Colonic mucosa (tissue), 4 donors: ENCODE results near the gene PAK5. TPM values are rescaled to one million over a fixed set of nuclear protein-coding genes. Genes with fewer than 3 reads are reported as not detected.

Experiments used
- DNase-seq: peaks from one replicate; pipeline ENCODE4 v3.0.0-alpha.2; 2020
- H3K27ac ChIP-seq: fragments of 200-600 bp; one replicate; pipeline ENCODE4 v1.8.0; 2021
- H3K27me3 ChIP-seq: fragments of 200-600 bp; one replicate; pipeline ENCODE4 v1.8.0; 2021
- H3K36me3 ChIP-seq: fragments of 200-600 bp; one replicate; pipeline ENCODE4 v1.8.0; 2021
- H3K4me1 ChIP-seq: fragments of 200-600 bp; one replicate; pipeline ENCODE4 v1.8.0; 2021; ENCODE audit warnings: mild to moderate bottlenecking
- H3K4me3 ChIP-seq: fragments of 200-600 bp; one replicate; pipeline ENCODE4 v1.8.0; 2021
- H3K9ac ChIP-seq, 2 donors: one replicate each; pipeline ENCODE4 v1.7.0; 2013; ENCODE audit warnings: control low read depth in 2 of 2, low read depth in 2 of 2, low read length in 2 of 2
- H3K9me3 ChIP-seq: fragments of 200-600 bp; one replicate; pipeline ENCODE4 v1.8.0; 2021
- intact Hi-C: fragments of 100-400 bp; cut with DNase I; formaldehyde crosslinking; loops from one replicate; pipeline ENCODE4 v1.14.1; 2022
- total RNA-seq, 2 donors: library from RNA; stranded (reverse); fragmentation: NEBNext Ultra II Directional in 1 of 2; extraction: Animal tissue kit (Norgen Biotek cat#: 25700) in 1 of 2; gene quantifications; one replicate each; pipeline ENCODE4 v1.2.1, GENCODE V29; 2021
- TF ChIP-seq, protein P1 (sequence below): fragments of 200-600 bp; IDR thresholded peaks from one replicate; pipeline ENCODE4 v1.8.0; 2022; ENCODE audit warnings: antibody characterized with exemption, mild to moderate bottlenecking
- donor health status: healthy.
- donor health status: DM: no; HTN: no; CAD: no.
- donor health status: DM: no; HTN: no; CAD: no.

The PAK5 gene
- total RNA-seq, 2 donors from 2014 or later = 0.07 TPM; not detected in 1

DNA sequence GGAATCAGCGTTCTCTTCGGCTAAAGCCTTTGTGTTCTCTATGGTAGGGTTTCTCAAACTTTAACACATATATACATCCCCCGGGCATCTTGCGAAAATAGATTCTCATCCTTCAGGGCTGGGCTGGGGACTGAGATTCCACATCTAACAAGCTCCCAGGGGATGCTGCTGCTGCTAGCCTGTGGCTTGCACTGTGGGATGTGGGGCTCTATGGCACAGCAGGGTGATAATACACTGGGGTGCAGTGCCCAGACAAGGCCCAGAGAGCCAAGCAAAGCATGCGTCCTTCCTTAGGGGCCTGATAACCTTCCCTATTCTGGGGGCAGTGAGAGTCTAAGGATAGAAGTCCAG is 222.4 kb downstream of the PAK5 start:
- Histone ChIP-seq H3K4me3 (no peak overlapping the region), H3K27ac (no peak overlapping the region), H3K27me3 (no peaks in the 10 kb centered on the region), H3K36me3 (no peaks in the 10 kb centered on the region), H3K9me3 (no peaks in the 10 kb centered on the region), H3K9ac (no peak overlapping the region), H3K4me1 (no peaks in the 10 kb centered on the region)
- no peak for DNase-seq
- TF ChIP-seq, protein P1, sequence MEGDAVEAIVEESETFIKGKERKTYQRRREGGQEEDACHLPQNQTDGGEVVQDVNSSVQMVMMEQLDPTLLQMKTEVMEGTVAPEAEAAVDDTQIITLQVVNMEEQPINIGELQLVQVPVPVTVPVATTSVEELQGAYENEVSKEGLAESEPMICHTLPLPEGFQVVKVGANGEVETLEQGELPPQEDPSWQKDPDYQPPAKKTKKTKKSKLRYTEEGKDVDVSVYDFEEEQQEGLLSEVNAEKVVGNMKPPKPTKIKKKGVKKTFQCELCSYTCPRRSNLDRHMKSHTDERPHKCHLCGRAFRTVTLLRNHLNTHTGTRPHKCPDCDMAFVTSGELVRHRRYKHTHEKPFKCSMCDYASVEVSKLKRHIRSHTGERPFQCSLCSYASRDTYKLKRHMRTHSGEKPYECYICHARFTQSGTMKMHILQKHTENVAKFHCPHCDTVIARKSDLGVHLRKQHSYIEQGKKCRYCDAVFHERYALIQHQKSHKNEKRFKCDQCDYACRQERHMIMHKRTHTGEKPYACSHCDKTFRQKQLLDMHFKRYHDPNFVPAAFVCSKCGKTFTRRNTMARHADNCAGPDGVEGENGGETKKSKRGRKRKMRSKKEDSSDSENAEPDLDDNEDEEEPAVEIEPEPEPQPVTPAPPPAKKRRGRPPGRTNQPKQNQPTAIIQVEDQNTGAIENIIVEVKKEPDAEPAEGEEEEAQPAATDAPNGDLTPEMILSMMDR = no peak
- intact Hi-C loops = loop anchor here (5.0 kb wide), 3 partner anchors 351 to 811 kb away; no protein-coding TSS in a partner anchor

DNA sequence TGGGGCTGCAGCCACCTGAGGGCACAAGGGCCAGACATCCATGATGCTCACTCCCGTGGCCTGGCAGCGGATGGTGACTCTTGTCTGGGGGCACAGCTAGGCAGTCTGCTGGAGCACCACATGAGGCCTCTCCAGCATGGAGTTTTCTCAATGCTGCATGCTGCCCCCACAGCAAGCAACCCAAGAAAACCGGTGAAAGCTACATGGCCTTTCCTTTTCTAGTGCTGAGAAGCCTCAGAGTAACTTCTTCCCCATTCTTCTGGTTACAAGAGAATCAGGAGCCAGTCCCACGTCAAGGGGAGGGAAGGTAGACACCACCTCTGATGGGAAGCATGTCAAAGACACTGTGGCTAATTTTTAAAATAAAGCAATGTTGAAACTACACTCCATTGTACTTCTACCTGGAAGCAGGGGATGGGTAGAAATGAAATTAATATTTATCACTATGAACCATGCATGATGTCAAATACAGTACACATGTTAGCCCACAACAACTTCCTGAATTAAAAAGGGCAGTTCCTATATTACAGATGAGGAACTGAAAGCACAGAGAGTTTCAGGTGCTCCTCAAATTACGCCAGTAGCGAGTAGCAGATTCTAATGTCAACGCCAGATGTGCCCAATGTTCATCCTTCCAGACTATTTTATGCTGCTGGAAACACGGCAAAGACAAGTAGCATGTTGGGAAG is 223.0 kb downstream of the PAK5 start:
- H3K36me3 ChIP-seq = no peaks in the 10 kb centered on the region
- H3K9ac ChIP-seq = no peak overlapping the region
- intact Hi-C loops = loop anchor here (5.0 kb wide), 3 partner anchors 351 to 811 kb away; no protein-coding TSS in a partner anchor
- no peak overlapping the region for H3K27ac ChIP-seq
- TF ChIP-seq, protein P1 = no peak
- no peaks in the 10 kb centered on the region for H3K27me3 ChIP-seq
- no peak for DNase-seq
- no peak overlapping the region for H3K4me3 ChIP-seq
- H3K9me3 ChIP-seq = no peaks in the 10 kb centered on the region
- H3K4me1 ChIP-seq = no peaks in the 10 kb centered on the region

DNA sequence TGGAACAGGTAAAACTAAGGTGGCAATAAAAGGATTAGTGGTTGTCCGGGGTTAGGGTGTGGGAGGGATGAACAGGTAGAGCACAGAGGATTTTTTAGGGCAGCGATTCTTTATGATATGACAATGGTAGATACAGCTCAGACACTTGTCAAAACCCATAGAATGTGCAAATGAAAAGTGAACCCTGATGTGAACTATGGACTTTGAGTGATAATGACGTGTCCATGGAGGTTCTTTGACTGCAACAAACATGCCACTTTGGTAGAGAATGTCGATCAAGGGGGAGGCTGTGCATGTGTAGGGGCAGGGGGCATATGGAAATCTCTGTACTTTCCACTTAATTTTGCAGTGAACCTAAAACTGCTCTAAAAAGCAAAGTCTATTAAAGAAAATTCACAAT is 223.8 kb downstream of the PAK5 start:
- intact Hi-C loops = loop anchor here (5.0 kb wide), 3 partner anchors 352 to 812 kb away; no protein-coding TSS in a partner anchor
- no peak for DNase-seq
- no peak overlapping the region for H3K4me3 ChIP-seq

DNA sequence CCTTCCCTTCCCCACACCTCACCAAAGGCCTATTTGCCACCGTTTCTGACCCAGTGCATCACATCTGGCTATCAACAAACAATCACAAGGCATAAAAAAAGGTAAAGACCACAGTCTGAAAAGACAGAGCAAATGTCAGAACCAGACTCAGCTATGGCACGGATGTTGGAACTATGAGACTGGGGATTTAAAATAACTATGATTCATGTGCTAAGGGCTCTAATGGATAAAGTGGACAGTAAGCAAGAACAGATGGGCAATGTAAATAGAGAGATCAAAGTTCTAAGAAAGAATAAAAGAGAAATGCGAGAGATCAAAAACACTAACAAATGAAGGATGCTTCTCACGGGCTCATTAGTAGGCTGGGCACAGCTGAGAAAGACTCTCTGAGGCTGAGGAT is 225.0 kb downstream of the PAK5 start:
- H3K9me3 ChIP-seq = no peaks in the 10 kb centered on the region
- no peak overlapping the region for H3K4me3 ChIP-seq
- H3K36me3 ChIP-seq = no peaks in the 10 kb centered on the region
- intact Hi-C loops = no loop called here
- H3K4me1 ChIP-seq = no peaks in the 10 kb centered on the region
- H3K9ac ChIP-seq = no peak overlapping the region
- H3K27me3 ChIP-seq = no peaks in the 10 kb centered on the region
- no peak for DNase-seq
- no peak overlapping the region for H3K27ac ChIP-seq
- TF ChIP-seq, protein P1 = no peak

More for the DNA sequence above, 223.8 kb downstream of the PAK5 start:
- H3K9me3 ChIP-seq = no peaks in the 10 kb centered on the region
- TF ChIP-seq, protein P1 = no peak
- H3K27ac ChIP-seq = no peak overlapping the region
- no peaks in the 10 kb centered on the region for H3K4me1 ChIP-seq
- no peaks in the 10 kb centered on the region for H3K36me3 ChIP-seq
- no peaks in the 10 kb centered on the region for H3K27me3 ChIP-seq
- H3K9ac ChIP-seq = no peak overlapping the region

DNA sequence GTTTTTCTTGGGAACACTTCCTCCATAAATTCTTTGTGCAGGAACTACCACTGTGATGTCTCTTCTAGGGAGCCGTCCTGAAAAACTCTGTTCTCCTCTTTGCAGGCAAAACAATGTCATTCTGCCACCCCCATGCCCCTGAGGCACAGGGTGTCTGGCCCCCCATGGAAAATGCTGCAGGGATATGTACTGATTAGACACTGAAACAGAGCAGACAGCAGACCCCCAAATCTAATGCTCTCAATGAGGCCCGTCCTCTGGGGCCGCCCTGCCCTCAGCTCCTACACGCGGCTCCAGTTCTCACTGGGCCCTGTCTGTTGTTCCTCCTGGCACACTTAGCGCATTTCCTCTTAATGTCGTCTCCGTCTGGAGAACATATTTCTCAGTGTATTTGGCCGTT is 227.0 kb downstream of the PAK5 start:
- intact Hi-C loops = no loop called here
- Histone ChIP-seq H3K27me3 (no peaks in the 10 kb centered on the region), H3K9ac (no peak overlapping the region), H3K36me3 (no peaks in the 10 kb centered on the region), H3K27ac (no peak overlapping the region), H3K4me1 (no peaks in the 10 kb centered on the region), H3K4me3 (no peak overlapping the region), H3K9me3 (no peaks in the 10 kb centered on the region)
- TF ChIP-seq, protein P1 = no peak
- no peak for DNase-seq
